ENCODE measurements around the gene ZFP92.
"Not testable (repeated sequence)": the region's sequence is repeated elsewhere in the genome, so short reads cannot be mapped to it uniquely, and the experiment has no call there.

ZFP92 gene, protein sequence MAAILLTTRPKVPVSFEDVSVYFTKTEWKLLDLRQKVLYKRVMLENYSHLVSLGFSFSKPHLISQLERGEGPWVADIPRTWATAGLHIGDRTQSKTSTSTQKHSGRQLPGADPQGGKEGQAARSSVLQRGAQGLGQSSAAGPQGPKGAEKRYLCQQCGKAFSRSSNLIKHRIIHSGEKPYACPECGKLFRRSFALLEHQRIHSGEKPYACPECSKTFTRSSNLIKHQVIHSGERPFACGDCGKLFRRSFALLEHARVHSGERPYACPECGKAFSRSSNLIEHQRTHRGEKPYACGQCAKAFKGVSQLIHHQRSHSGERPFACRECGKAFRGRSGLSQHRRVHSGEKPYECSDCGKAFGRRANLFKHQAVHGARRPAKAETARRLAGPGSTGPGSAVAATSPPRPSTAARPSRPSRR

DNA sequence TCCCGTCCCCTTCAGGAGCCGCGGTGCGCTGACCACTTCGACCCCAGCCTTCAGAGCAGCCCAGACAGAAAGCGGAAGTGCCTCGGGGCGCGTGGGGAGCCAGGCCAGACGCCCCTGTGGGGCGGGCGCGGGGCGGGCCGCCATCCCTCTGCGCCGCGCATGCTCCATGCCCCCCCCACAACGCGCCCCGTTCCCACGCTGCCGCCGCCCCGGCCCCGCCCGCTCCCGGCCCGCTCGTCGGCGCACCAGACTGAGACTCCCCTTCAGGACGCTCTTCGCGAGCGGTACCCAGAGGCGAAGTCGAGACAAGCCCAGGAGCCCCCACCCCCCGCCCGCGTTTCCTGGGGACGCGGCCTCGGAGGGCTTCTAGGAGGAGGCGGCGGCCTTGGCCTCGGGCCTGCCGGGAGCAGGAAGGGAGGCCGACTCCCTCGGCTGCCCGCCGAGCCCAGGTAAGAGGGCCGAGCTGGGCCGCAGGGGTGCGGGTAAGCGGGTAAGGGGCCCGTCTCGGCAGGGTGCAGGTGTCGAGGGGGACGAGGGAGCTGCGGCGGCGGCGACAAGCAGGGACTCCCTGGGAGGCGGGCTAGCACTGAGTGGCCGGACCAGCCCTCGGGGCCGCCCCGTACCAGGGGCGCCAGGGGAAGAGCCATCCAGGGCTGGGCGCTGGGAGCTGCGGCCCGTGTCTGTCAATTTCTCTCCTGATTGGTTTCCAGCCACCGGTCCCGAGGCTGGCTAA lies at the start of gene ZFP92:
Gene ZFP92 (plus strand): TSS at position 218 of the 733 bp plus-strand sequence. CDS start 6,851 bp downstream, outside the sequence.
- DNase-seq (ENCODE audit: low read depth): peak; percentile 7

DNA sequence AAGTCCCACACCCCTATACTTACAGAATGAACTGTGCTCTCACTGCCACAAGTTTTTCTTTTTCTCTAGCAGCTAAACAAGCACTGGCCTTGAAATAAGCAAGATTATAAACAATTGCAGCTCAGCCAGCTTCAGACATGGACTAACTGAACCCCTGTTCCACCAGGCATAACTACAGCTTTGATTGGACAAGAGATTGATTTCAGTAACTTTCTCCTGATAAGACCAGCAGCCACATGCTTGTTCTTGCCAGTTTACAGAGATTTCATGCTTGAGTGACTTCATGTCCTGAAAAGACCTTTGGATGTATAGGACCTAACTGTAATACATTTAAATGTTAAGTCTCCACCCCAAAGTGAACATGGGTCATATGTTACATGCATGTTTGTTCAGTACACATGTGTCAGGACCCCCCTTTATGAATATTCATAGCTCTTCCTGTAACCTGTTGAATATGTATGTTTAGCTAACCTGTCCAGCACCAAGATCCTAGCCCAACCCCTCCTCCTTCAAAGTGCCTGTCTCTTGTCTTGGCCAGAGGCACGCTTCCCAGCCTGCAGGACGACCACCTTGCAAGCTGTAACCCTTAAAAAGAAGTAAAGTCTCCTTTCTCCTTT lies 49.4 kb upstream of the ZFP92 start:
- DNase-seq (ENCODE audit: low read depth): no peak

DNA sequence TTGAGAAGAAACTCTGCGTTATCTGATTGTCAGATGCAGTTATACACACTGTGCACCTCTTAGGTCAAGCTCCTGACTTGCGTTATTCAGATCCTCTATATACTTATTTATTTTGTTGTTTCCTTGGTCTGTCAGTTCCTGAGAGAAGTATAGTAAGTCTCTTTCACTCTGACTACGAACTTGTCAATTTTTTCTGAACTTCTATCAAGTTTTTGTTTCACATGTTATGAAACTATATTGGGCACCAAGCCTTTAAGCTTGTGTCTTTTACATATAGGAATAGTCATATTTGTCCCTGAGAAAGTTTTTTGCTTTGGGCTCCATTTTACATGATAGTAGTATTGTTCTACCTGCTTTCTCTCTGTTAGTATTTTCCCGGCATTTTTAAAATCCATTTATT lies 45.6 kb upstream of the ZFP92 start:
- no peak for DNase-seq (ENCODE audit: low read depth)

DNA sequence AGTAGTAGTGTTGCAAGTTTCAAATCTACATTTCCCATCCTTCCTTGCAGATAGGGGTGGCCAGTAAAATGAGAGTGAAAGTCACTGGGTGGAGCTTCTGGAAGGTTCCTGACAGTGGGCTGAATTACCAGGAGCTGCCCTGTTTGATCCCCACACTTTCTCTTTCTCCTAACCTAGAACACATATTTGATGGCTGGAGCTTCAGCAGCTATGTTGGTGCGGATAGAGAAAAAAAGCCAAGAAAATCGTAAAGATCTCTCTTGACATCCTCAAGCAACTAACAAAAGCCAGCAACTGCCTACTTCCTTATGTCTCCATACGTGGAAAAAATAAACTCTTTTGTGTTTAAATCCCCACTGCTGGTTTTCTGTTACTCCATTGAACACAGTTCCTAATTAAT lies 45.2 kb upstream of the ZFP92 start:
- no peak for DNase-seq (ENCODE audit: low read depth)

DNA sequence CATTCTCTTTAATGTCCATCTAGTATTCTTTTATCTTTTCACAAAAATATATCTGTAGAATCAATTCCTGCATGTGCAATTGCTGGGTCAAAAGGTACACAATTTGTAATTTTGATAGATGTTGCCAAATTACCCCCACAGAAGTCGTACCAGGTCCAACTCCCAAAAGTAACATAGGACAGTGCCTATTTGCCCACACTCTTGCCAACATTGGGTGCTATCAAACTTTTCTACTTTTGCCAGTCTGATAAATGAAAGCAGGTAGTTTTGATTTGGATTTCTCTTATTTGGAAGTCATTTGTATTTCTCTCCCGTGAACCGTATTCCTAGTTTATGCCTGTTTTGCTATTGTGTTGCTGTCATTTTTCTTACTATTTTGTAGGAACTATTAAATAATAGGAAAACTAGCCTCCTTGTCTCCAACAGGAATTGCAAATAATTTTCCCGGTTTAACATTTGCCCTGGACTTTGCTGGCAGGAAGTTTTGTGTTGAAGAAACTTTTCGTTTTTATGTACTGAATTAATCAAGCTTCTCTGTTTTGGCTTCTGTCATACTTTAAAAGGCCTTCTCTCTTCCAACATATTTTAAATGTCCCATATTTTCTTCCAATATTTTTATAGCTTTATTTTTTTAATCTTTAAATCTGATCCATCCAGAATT lies 44.3 kb upstream of the ZFP92 start:
- no peak for DNase-seq (ENCODE audit: low read depth)

DNA sequence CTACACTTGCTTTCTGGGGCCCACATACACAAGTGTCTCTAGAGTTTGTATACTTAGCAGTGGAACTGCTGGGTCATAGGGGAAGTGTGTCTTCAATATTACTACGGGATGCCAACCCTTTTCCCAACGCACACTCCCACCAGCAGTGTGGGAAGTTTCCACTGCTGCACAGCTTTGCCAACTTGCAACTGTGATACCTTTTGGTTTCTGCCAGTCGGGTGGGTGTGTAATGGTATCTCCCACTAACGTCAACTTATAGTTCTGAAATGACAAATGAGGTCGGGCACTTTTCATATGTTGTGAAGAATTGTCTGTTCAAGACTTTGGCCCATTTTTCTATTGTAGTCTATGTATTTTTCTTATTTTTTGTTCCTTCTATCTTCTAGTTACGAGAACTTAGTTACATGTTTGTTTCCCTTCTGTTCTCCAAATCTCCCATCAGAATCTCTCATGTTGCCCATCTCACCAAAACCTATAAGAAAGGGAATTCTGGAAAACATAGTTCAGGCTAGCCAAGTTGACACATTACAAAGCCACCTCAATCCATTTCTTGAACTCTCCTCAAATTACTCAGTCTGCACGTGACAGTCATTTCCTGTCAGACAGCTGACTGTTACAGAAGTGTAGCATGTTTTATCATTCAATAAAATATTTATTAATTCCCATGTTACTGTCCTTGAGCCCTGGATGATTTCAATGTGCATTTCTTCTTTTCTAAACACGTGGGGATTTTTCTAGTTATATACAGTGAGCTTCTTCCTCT lies 40.8 kb upstream of the ZFP92 start:
- DNase-seq (ENCODE audit: low read depth): no peak

DNA sequence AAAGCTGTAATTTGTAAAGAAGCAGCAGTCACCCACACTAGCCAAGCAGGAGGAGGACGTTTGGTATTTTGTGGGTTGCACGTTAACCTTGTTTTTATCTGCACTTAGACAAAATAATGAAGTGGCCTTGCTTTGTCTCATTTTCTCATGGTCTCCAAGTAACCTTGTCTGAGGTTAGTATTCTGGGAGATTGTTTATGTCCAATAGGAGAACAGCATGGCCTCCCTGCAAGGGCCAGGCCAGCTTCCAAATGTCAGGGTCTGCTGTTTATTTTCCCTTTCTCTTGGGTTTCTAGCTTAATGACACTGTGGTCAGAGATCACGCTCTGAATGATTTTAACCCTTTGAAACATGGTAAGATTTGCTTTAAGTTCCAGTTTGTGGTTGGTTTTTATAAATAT lies 40.0 kb upstream of the ZFP92 start:
- DNase-seq (ENCODE audit: low read depth): no peak

DNA sequence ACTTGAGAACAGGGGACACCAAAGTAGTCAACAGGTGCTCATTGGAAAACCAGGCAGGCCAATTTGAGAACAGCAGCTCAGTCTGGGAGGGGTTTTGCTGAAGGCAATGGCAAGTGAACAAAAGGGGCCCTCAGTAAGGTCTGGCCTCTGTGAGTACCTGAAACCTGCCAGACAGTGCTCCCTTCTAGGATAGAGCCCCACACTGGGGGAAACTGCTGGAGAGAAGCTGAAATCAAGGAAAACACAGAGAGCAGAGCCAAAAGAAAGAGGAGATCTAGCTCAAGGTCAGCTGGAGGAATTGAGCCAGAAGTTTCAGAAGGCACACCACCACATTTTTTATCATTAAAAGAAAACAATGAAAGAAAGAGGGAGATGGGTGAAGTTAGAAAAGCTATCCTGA lies 38.3 kb upstream of the ZFP92 start:
- DNase-seq (ENCODE audit: low read depth): no peak

DNA sequence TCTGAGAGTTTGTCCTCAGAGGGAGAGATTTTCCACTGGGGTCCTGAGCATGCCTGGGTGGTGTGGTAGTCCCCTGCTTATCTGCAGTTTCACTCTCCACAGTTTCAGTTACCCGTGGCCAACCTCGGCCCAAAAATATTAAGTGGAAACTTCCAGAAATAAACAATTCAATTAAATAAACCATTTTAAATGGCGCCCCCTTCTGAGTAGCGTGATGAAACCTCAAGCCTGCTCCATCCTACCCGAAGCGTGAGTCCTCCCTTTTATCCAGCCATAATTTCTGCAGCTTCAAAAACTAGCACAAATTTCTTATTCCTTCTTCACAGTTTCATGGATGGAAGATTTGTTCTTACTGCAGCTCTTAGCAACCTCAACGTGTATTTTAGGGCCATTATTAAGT lies 36.8 kb upstream of the ZFP92 start:
- no peak for DNase-seq (ENCODE audit: low read depth)

DNA sequence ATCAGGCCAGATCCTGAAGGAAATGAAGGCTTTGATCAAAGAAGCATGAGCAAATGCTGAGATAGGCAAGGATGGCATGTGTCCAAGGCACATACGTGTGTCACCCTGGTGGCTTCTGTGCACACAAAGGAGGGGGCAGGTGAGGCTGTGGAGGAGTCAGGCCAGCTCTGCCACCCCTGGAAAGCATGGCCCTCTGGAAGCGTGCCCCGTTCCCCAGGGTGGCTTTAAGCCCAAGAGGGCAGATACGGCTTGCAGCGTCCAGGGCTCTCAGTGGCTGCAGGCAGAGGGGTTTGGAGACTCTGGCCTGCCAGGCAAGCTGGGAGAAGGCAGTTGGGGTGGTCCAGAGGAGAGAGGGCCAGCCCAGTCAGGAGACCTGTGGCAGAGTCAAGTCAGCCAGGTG lies 35.7 kb upstream of the ZFP92 start:
- DNase-seq (ENCODE audit: low read depth): no peak

DNA sequence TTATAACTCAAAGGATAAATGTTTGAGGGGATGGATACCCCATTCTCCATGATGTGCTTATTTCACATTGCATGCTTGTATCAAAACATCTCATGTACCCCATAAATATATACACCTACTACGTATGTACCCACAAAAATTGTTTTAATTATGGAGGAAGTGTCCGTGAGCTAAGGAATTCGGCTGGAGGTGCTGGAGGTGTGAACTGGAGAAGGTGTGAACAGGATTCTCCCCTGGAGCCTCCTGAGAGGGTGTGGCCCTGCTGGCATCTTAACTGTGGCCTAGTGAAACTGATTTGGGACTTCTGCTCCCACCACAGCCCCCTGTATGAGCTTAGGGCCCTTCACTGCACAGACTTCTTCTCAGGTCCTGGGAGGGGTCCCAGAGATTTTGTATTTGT lies 33.5 kb upstream of the ZFP92 start:
- DNase-seq (ENCODE audit: low read depth): no peak

DNA sequence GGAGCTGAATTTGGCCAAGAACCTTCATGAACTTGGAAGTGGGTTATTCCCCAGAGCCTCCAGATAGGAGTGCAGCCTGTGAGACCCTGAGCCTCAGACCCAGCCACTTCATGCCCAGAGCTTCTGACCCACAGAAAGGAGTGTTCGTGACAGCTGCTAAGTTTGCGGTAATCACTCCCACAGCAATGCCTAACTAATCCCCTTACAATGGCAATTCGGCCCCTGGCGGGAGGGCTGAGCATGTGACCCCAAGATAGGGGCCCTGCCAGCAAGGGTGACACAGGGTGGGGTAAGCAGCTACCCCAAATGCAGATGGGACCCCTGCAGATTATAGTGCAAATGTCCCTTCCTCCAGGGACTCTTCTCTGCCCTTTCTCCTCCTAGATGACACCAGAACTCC lies 32.7 kb upstream of the ZFP92 start:
- no peak for DNase-seq (ENCODE audit: low read depth)

DNA sequence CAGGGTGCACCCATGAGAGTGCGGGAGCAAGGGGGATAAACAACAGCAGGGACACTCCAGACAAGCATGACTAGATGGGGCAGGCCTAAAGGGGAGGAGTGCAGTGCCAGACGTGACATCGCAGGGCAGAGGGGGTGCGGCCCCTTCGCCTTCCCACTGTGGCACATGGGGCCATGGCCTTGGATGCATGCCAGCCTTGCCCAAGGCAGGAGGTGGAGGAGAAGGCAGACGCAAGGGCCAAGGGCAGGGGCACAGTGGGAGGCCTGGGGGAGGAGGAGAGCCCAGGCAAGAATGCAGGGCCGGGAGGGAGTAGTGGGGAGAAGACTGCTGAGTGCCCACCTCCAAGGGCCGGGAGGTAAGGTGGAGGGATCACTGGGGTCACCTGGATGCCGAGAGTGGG lies 31.8 kb upstream of the ZFP92 start:
- no peak for DNase-seq (ENCODE audit: low read depth)

DNA sequence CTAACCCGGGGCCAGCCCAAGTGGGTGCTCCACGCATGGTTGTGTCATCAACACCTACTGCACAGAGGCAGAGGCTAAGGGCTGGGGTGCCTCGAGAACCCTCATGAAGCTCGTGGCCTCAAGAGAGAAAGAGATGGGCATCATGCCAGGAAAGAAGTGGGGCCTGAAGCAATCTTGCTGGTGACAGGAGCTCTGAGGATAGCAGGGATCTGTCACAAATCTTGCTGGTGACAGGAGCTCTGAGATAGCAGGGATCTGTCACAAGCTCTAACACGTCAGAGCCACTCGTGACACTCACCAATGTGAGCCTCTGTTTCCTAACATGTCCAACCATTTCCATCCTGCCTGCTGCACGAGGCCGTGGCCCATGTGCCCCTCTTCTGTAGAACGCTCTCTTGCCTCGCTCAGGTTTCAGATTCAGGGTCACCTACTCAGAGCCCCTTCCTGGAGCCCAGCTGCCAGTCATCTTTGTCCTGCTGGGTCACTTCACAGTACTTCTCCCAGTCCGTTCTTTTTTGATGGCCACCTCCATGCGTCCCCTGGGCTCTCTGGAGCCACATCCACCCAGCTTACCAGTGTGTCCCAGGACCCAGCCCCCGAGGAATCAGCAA lies 31.2 kb upstream of the ZFP92 start:
- DNase-seq (ENCODE audit: low read depth): no peak

DNA sequence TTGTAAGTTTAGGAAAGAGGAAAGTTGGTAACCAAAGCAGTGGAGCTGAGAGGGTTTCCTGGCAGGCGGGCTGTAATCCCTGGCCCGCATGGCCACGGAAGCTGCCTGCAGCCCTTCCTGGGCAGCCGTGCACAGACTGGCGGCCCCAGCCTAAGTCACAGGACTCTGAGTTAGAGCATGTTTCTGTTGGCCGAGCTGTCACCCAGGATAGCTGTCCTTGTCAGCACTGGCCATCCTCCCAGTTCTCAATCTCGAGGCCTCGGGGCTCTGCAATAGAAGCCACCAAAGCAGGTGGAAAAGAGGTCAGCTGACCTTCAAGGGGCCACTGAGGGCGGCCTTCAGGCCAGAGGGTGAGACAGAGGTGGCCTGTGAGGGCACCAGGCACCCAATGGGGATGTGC lies 30.6 kb upstream of the ZFP92 start:
- no peak for DNase-seq (ENCODE audit: low read depth)

DNA sequence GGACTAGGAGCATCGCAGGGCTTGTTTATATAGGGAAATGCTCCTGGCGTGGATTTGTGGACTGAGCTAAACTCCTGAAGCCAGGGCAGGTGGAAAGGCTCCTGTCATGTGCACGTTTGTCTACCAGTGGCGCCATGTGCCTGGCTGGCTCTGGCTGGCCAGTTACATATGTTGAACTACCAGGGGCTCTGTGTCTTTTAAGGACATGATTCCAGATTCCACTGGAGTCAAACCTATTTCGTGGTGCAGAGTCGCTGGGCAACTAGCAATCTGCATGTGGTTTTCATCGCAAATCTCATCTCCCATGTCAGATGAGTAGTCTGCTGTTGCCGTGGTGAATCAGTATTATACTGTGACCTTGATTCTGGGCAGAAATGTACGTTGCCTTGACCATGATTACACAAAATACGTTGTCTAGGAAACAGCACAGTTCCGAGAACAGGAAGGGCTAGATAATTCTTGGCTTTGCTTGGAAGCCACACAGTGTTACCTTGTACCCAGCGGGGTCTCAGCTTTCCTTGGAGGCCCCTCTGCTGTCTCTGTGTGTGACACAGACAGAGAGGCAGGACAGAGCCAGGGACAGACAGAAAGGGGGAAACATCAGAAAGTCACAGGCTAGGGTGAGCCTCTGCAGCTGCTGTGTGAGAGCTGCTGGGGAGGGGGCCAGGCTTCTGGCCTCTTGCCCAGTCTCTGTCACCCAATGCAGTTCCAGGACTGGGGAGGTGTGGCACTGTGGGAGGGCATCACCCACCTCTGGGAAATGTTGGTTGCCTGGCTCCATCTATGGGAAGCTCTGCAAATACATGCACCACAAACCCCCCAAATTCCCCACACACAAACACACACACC lies 29.4 kb upstream of the ZFP92 start:
- no peak for DNase-seq (ENCODE audit: low read depth)

DNA sequence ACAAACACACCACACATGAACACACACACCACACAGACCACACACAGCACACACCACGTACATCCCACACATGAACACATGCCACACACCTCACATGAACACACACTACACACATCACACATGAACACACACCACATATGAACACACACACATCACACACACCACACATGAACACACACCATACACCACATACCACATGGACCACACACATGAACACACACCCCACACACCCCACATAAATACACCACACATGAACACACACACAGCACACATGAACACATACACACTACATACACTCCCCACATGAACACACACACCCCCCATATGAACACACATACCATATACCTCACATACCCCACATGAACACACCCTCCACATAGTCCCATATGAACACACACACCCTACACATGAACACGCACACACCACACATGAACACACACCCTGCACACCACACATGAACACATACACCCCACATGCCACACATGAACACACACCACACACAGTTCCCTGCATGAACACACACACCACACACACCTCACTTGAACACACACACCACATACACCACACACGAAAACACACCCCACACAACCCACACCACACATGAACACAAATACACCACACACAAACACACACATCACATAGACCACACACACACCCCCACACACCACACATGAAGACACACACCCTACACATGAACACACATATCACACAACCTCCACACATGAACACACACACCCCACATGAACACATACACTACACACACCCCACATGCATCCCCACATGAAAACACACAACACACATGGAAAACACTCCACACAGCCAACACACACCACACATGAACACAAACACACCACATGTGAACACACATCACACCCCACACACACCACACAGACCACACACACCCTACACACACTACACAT lies 28.4 kb upstream of the ZFP92 start:
- no peak for DNase-seq (ENCODE audit: low read depth)

DNA sequence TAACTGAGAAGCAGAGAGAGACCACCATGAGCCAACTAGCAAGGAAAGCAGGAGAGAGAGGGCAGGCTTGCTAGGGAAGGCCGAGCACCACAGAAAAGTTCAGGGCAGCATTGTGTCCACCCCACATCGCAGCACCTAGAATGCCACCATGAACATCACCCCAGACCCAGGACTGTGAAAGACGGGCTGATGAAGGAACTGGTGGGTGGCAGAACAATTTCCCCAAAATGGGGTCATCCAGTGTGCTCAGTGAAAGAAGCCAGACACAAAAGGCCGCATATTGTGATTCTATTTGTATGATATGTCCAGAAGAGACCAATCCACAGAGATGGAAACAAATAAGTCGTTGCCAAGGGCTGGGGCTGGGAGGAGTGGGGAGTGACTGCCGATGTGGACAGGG lies 26.9 kb upstream of the ZFP92 start:
- DNase-seq (ENCODE audit: low read depth): no peak

DNA sequence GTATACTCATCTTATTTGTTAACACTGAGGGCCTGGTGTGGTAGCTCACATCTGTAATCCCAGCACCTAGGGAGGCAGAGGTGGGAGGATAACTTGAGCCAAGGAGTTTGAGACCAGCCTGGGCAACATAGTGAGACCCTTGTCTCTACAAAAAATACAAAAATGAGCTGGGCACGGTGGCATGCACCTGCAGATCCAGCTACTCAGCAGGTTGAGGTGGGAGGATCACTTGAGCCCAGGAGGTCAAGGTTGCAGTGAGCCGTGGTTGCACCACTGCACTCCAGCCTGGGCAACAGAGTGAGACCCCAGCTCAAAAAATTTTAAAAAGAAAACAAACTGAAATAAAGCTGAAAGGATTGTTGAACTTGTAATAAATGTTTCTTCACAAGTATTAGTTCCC lies 26.3 kb upstream of the ZFP92 start:
- not testable (repeated sequence) for DNase-seq (ENCODE audit: low read depth)

All from stimulated activated CD8-positive, alpha-beta memory T cell treated with anti-CD3 and anti-CD28 coated beads, Interleukin-15, amount 100 ng/mL, for 24 hours (primary cell).